Brain microvascular endothelial cell (primary cell): ENCODE measurements around the gene TBC1D7.
"Not testable (repeated sequence)": the region's sequence is repeated elsewhere in the genome, so short reads cannot be mapped to it uniquely, and the experiment has no call there.

Experiments used
- DNase-seq: peaks from one replicate; pipeline ENCODE4 v3.0.0-alpha.2; 2020
- H3K27ac ChIP-seq: fragments of 250-450 bp; sonication (Bioruptor Pico); 2 replicates; pipeline ENCODE4 v1.5.1; 2020; ENCODE audit warnings: mild to moderate bottlenecking, moderate library complexity
- H3K27me3 ChIP-seq: fragments of 250-450 bp; sonication (Bioruptor Pico); replicated peaks from 2 replicates; pipeline ENCODE4 v1.5.1; 2020; ENCODE audit warnings: mild to moderate bottlenecking
- H3K36me3 ChIP-seq: fragments of 250-450 bp; sonication (Bioruptor Pico); replicated peaks from 2 replicates; pipeline ENCODE4 v1.5.1; 2020; ENCODE audit warnings: mild to moderate bottlenecking
- H3K4me3 ChIP-seq: 2 replicates; pipeline ENCODE4 v1.5.1; 2011; ENCODE audit warnings: low read depth, mild to moderate bottlenecking, control low read depth, low read length, moderate library complexity
- CTCF ChIP-seq: IDR thresholded peaks from 2 replicates; pipeline ENCODE4 v1.5.1; 2011; ENCODE audit warnings: low read depth, mild to moderate bottlenecking, moderate library complexity, low read length, control low read depth, inconsistent platforms; ENCODE audit errors: missing control alignments
- in situ Hi-C: cut with HindIII; loops from 2 replicates; pipeline ENCODE4 v1.10.0; 2017; ENCODE audit warnings: low sequenced_read_pairs, low pct_ligation_motif_present

TBC1D7 gene

GRCh38 chr6:13336553-13336952 is 8.2 kb upstream of the TBC1D7 start:
- peak; percentile 61 for DNase-seq
- no peak overlapping the region for H3K27ac ChIP-seq
- no peaks in the 10 kb centered on the region for H3K27me3 ChIP-seq
- TF ChIP-seq CTCF = peak; percentile 95
- no peak overlapping the region for H3K4me3 ChIP-seq
- in situ Hi-C loops = no loop called here
- no peaks in the 10 kb centered on the region for H3K36me3 ChIP-seq

GRCh38 chr6:13334953-13335352 is 6.6 kb upstream of the TBC1D7 start:
- no peak for DNase-seq
- no peak overlapping the region for H3K4me3 ChIP-seq
- in situ Hi-C loops = no loop called here

DNA sequence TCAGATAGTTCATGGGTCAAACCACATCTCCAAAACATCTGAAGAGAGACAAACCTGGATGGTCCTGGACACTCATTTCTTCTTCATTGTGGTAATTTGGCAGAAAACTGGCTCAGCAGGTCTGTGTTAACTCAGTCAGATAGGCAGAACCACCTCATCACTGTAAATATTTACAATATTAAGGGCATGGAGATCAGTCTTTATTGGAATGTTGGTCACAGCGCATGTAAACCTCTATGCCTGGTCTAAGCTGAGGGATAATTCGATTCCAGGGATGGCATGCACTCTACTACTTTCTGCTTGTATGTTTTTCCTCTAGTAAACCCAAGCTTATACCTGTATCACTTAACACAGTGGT is 4.0 kb upstream of the TBC1D7 start:
- H3K4me3 ChIP-seq = no peak overlapping the region
- TF ChIP-seq CTCF = no peak
- no peak for DNase-seq
- H3K36me3 ChIP-seq = no peaks in the 10 kb centered on the region
- no peaks in the 10 kb centered on the region for H3K27me3 ChIP-seq
- in situ Hi-C loops = no loop called here
- H3K27ac ChIP-seq = no peak overlapping the region

More at GRCh38 chr6:13334953-13335352, 6.6 kb upstream of the TBC1D7 start:
- Histone ChIP-seq H3K27me3 (no peaks in the 10 kb centered on the region), H3K27ac (no peak overlapping the region), H3K36me3 (no peaks in the 10 kb centered on the region)
- TF ChIP-seq CTCF = no peak

DNA sequence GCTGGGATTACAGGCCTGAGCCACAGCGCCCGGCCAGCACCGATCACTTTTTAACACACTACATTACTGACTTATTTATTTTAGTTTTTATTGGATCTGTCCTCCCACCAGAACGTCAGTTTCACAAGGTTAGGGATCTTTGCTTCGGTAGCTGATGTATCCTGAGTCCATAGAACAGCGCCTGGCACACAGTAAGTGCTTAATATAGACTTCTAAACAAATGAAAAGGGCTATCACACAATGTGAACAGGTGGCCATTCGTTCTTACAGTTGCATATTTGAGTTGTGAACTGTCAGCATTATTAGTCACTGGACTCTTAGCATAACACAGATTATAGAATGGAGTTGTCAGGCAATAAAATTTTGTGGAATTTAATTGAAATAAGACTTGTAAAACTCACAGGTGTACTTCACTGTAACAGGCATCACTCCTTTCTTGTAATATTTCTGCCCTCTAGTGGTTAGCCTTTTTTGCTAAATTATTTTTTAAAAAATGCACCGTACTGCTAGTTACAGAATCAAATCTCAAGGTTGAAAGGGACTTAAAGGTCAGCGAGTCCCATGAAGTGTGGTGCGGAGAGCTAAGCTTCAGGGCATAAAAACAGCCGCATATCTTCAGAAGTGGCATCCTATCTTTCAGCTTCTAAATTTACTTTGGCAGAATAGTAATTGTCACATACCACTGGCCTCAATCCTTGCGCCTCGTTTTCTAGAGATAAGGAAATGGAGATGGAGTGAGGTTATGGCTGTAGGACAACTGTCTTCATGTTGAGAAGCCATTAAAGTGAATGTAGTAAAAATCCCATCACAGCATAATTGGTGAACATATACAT is 3.4 kb upstream of the TBC1D7 start:
- Histone ChIP-seq H3K27me3 (no peaks in the 10 kb centered on the region), H3K4me3 (no peak overlapping the region), H3K27ac (no peak overlapping the region), H3K36me3 (no peaks in the 10 kb centered on the region)
- DNase-seq = no peak
- peak; percentile 41 for TF ChIP-seq CTCF
- in situ Hi-C loops = no loop called here

GRCh38 chr6:13328875-13329183 is 492 bp upstream of the TBC1D7 start:
- in situ Hi-C loops = no loop called here
- H3K27me3 ChIP-seq = no peaks in the 10 kb centered on the region
- H3K36me3 ChIP-seq = no peaks in the 10 kb centered on the region
- no peak for TF ChIP-seq CTCF
- peak overlapping the region; percentile 89 for H3K27ac ChIP-seq
- no peak for DNase-seq
- H3K4me3 ChIP-seq = peak overlapping the region; percentile 91

DNA sequence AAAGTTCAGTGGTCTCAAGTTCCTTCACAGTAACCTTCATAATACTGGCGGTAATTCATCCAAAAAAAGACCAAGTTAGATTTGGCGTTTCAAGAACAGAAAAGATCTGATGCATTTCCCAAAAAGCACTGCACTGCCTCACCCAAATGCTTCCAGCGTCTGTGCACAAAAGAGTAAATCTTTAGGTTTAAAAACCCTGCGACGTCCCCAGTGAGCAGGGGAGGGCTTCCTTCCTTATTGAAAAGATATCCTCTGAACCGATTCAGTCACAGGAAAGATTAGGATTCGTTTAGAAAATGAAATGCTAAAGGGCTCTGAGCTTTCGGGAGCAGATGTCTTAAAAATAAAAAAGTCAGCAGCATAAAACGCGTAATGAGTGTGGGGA is 654 bp downstream of the TBC1D7 start:
- H3K36me3 ChIP-seq = peaks cover 5% of the 10 kb centered on the region
- H3K27ac ChIP-seq = peak overlapping the region; percentile 89
- no peak for TF ChIP-seq CTCF
- no peaks in the 10 kb centered on the region for H3K27me3 ChIP-seq
- H3K4me3 ChIP-seq = peak overlapping the region; percentile 91
- no peak for DNase-seq
- in situ Hi-C loops = no loop called here

GRCh38 chr6:13326031-13326586 is 2.2 kb downstream of the TBC1D7 start:
- peaks cover 11% of the 10 kb centered on the region for H3K36me3 ChIP-seq
- H3K27ac ChIP-seq, H3K27me3 ChIP-seq, DNase-seq, in situ Hi-C loops, H3K4me3 ChIP-seq: not testable (repeated sequence)
